Glutamatergic neuron (in vitro differentiated cells): ENCODE data around the gene FLT1. TPM values are rescaled to one million over a fixed set of nuclear protein-coding genes. Genes with fewer than 3 reads are reported as not detected.

Experiments
- DNase-seq: peaks from one replicate; pipeline ENCODE4 v3.0.0; 2022
- H3K27ac Mint-ChIP-seq: one replicate; pipeline ENCODE4 v1.8.0; 2020; ENCODE audit warnings: mild to moderate bottlenecking, mixed read lengths, inconsistent platforms; ENCODE audit not compliant: unreplicated experiment
- H3K27me3 Mint-ChIP-seq: one replicate; pipeline ENCODE4 v1.8.0; 2020; ENCODE audit warnings: mild to moderate bottlenecking, moderate library complexity, mixed read lengths, inconsistent platforms; ENCODE audit not compliant: unreplicated experiment
- H3K36me3 Mint-ChIP-seq: one replicate; pipeline ENCODE4 v1.8.0; 2020; ENCODE audit warnings: mild to moderate bottlenecking, mixed read lengths, inconsistent platforms; ENCODE audit not compliant: unreplicated experiment
- H3K4me1 Mint-ChIP-seq: one replicate; pipeline ENCODE4 v1.8.0; 2020; ENCODE audit warnings: mild to moderate bottlenecking, low read depth, mixed read lengths, inconsistent platforms; ENCODE audit not compliant: unreplicated experiment
- H3K4me3 Mint-ChIP-seq: one replicate; pipeline ENCODE4 v1.8.0; 2020; ENCODE audit warnings: mild to moderate bottlenecking, mixed read lengths, inconsistent platforms; ENCODE audit not compliant: unreplicated experiment
- H3K9me3 Mint-ChIP-seq: one replicate; pipeline ENCODE4 v1.8.0; 2020; ENCODE audit warnings: mild to moderate bottlenecking, moderate library complexity, mixed read lengths, inconsistent platforms; ENCODE audit not compliant: unreplicated experiment
- CTCF ChIP-seq: fragments of 200-600 bp; sonication (generic); IDR thresholded peaks from one replicate; pipeline ENCODE4 v1.5.0; 2021; ENCODE audit not compliant: partially characterized antibody, unreplicated experiment
- total RNA-seq: library from RNA; stranded (reverse); fragmentation: NEBNext Ultra II Directional; extraction: Animal tissue kit (Norgen Biotek cat#: 25700); gene quantifications from one replicate; pipeline ENCODE4 v1.2.1, GENCODE V29; 2021; ENCODE audit not compliant: unreplicated experiment

The FLT1 gene
- total RNA-seq, 1 donor from 2014 or later, result 49.8 TPM

DNA sequence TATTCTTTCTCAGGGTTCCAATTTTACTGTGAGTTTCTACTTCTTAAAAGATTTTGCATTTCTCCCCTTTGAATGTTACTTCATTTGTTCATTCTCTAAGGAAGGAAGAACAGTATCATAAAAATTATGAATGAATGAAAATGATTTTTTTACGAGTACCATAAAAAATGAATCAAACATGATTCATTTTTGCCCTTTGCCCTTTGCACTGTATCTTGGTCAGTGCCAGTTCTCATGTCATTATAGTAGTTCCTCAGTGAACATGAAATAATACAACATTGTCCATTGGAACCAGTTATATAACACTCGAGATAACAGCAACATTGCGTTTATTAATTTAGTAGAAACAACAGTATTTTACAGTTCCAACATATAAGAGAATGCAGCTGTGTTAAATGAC, 28.8 kb downstream of the FLT1 start:
- H3K27ac Mint-ChIP-seq, result peak overlapping the region; percentile 98
- no peak for DNase-seq
- no peak for TF ChIP-seq CTCF
- H3K36me3 Mint-ChIP-seq, result peaks cover 12% of the 10 kb centered on the region
- H3K27me3 Mint-ChIP-seq, result peaks cover 7% of the 10 kb centered on the region
- peaks cover 13% of the 10 kb centered on the region for H3K9me3 Mint-ChIP-seq
- H3K4me3 Mint-ChIP-seq, result peak overlapping the region; percentile 32
- H3K4me1 Mint-ChIP-seq, result peaks cover 54% of the 10 kb centered on the region

- H3K4me1 Mint-ChIP-seq, result peaks cover 57% of the 10 kb centered on the region
- H3K27ac Mint-ChIP-seq, result peak overlapping the region; percentile 98
- peak overlapping the region; percentile 55 for H3K4me3 Mint-ChIP-seq
- TF ChIP-seq CTCF, result no peak
- peaks cover 7% of the 10 kb centered on the region for H3K27me3 Mint-ChIP-seq
- H3K36me3 Mint-ChIP-seq, result peaks cover 12% of the 10 kb centered on the region
- peaks cover 13% of the 10 kb centered on the region for H3K9me3 Mint-ChIP-seq
- DNase-seq, result no peak
Observed at GRCh38 chr13:28464861-28465460, 30.0 kb downstream of the FLT1 start.

DNA sequence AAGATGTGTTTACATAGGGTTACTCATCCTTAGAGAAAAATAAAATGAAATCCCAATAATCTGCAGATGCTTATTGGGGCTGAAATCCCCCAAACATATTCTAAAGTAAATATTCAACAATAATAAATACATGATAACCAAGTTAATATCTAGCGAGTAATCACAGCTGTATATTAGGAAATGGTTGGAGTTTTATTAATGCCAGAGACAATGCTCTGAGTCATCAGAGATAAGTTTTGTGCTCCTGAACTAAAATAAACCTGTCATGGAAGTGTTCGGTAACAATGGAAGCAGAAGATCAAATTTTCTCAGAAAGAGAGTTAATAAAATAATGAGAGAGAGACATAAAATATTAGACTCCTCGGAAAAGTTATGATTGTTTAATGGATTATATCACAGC, 31.4 kb downstream of the FLT1 start:
- peaks cover 59% of the 10 kb centered on the region for H3K4me1 Mint-ChIP-seq
- peaks cover 4% of the 10 kb centered on the region for H3K36me3 Mint-ChIP-seq
- peaks cover 13% of the 10 kb centered on the region for H3K9me3 Mint-ChIP-seq
- peaks cover 10% of the 10 kb centered on the region for H3K27me3 Mint-ChIP-seq
- DNase-seq, result no peak
- peak overlapping the region; percentile 67 for H3K4me3 Mint-ChIP-seq
- peak overlapping the region; percentile 98 for H3K27ac Mint-ChIP-seq
- TF ChIP-seq CTCF, result no peak

GRCh38 chr13:28459911-28460310, 35.0 kb downstream of the FLT1 start:
- H3K4me1 Mint-ChIP-seq, result peaks cover 44% of the 10 kb centered on the region
- peaks cover 7% of the 10 kb centered on the region for H3K27me3 Mint-ChIP-seq
- H3K9me3 Mint-ChIP-seq, result peaks cover 8% of the 10 kb centered on the region
- H3K36me3 Mint-ChIP-seq, result peaks cover 3% of the 10 kb centered on the region
- no peak overlapping the region for H3K4me3 Mint-ChIP-seq
- TF ChIP-seq CTCF, result no peak
- peak overlapping the region; percentile 41 for H3K27ac Mint-ChIP-seq
- peak; percentile 32 for DNase-seq

GRCh38 chr13:28458608-28459007, 36.3 kb downstream of the FLT1 start:
- H3K9me3 Mint-ChIP-seq, result peaks cover 3% of the 10 kb centered on the region
- DNase-seq, result no peak
- TF ChIP-seq CTCF, result no peak
- no peak overlapping the region for H3K27ac Mint-ChIP-seq
- peaks cover 35% of the 10 kb centered on the region for H3K4me1 Mint-ChIP-seq
- no peak overlapping the region for H3K4me3 Mint-ChIP-seq
- peaks cover 3% of the 10 kb centered on the region for H3K36me3 Mint-ChIP-seq
- H3K27me3 Mint-ChIP-seq, result peaks cover 8% of the 10 kb centered on the region
